HG03439 (cell line): ENCODE results near the gene TUT1.
"Not testable (repeated sequence)": the region's sequence is repeated elsewhere in the genome, so short reads cannot be mapped to it uniquely, and the experiment has no call there.

Experiments used
- ATAC-seq: cut with Tn5 transposase; IDR thresholded peaks from one replicate; pipeline ENCODE4 v1.9.1; 2021; ENCODE audit warnings: mild to moderate bottlenecking, moderate library complexity; ENCODE audit not compliant: unreplicated experiment

Gene TUT1

GRCh38 chr11:62578541-62578940 is 12.8 kb downstream of the TUT1 start:
- ATAC-seq: no peak

DNA sequence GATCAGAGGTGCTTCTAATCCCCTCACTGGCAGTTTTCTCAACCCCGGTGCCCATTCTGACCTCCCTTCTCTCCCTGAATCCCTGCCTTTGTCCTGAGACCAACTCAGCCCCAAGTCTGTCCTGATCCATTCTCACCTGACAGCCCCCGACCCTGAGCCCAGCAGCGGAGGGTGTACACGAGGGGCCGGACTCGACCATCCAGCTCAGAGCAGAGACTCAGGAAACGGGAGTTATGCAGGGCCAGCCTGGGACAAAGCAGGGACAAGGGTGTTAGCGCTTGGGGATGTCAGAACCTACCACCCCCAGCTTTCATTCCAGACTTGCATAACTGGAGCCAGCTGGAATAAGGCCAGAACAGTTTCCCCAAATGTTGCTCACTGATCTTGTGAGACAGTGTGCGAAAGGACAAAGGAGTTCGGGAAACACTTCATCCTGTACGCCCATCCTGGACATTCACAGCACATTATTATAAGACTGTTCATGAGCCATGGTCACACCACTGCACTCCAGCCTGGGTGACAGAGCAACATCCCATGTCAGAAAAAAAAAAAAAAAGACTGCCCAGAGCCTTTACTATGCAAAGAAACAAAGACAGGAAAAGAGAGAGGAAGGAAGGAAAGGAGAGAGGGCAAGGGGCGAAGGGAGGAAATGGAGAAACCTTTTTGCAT is 14.1 kb downstream of the TUT1 start:
- no peak for ATAC-seq

DNA sequence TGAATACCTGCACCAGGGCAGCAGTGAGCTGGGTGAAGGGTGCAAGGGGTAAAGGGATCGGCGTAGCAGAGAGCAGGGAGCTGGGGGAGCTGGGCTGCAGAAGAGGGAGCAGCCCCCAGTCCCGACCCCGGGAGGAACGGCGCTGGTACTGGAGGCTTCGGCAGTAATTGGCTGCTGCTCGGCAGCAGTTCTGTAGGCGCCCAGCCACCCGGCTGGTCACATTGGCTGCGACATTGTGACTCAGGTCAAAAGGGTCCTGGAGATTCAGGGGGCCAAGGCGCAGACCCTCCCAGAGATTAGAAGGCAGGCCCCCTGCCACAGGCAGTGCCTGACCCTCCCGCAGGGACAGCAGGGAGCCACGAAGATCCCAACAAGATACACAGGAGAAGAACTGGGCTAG is 15.5 kb downstream of the TUT1 start:
- ATAC-seq: no peak

DNA sequence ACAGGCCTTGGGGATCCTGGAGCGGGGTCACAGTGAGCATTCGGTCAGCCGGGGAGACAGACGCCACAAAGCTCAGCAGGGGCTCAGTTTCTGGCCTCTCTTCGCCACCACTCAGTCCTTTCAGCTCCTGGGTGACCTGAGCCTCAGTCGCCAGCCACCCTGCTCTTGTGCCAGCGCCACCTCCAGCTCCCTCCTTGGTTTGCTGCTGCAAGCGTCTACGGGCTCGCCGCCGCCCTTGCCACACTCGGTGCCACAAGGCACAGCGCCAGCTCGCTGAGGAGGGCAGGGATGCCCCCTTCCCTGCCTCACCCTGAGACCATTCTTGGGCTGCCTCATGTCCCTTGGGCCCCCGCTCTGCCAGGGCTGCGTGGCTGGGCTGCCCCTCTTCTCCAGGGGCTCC is 16.2 kb downstream of the TUT1 start:
- no peak for ATAC-seq

- peak; percentile 7 for ATAC-seq
Measured at GRCh38 chr11:62574363-62575071, 16.8 kb downstream of the TUT1 start.

DNA sequence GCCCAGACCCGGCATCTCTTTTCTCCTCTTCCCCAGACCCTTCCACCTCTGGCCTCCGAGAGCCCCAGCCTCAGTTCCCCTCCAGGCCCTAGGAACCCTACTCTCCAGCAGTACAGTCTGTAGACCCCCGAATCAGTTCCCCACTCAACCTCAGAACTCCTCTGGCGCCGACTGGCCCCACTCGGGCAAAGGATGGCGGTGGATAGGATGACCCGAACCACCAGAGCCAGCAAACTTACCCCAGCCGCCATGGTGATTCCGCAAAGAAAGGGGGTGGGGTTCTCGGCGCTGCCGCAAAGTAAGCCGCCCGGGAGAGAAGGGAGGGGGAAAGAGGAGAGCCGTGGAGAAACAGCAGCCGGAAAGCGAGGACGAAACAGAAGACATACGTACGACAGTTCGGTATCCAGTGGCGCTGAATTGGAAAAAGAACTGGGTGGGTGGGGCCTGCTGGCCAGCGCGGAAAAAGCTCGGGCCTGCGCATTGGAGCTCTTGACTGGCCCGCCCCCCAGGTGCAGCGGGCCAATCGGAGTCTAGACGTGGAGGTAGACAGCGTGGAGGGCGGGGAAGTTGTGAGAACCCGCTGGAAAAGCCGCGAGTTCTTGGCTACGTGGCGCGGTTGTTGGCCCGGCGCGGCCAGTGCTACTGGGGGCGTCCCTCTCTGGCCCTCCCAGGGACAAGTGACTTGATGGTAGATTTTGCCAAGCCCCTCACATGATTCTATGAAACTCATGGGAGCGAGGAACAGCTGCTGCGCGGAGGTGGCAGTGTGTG is 17.5 kb downstream of the TUT1 start, which contains the start of gene EEF1G:
Gene EEF1G, minus strand, starts transcription at position 300 of the 771 bp plus-strand sequence. Its CDS starts 49 bp downstream, at position 251.
- ATAC-seq: peak; percentile 86

- no peak for ATAC-seq
Measured at GRCh38 chr11:62573006-62573591, 18.2 kb downstream of the TUT1 start.

- no peak for ATAC-seq
Measured at GRCh38 chr11:62572431-62572830, 18.9 kb downstream of the TUT1 start.

- ATAC-seq: not testable (repeated sequence)
Measured at GRCh38 chr11:62571493-62571892, 19.8 kb downstream of the TUT1 start.

GRCh38 chr11:62570903-62571302 is 20.4 kb downstream of the TUT1 start:
- not testable (repeated sequence) for ATAC-seq

GRCh38 chr11:62569611-62570010 is 21.7 kb downstream of the TUT1 start:
- no peak for ATAC-seq

GRCh38 chr11:62567018-62567633 is 24.2 kb downstream of the TUT1 start:
- ATAC-seq: no peak

DNA sequence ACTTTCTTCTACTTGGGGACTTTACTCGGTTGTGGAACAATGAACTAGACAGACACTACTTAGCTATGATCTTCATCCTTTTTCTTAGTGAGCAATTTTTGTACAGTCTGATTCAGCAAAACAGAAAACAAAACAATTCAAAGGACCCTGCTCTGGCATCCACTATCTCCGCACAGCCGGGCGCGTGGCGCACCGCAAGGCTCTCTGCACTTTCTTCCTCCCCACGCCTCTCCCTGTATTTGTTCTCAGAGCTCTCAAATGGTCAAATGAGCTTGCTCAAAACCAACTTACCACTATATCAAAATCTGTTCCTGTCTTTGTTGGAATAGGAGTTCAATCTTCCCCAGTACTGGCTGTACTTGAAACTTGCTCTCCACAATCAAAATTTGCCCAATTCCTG is 25.1 kb downstream of the TUT1 start:
- ATAC-seq: no peak

- ATAC-seq: no peak
Measured at GRCh38 chr11:62565100-62565802, 26.1 kb downstream of the TUT1 start.

DNA sequence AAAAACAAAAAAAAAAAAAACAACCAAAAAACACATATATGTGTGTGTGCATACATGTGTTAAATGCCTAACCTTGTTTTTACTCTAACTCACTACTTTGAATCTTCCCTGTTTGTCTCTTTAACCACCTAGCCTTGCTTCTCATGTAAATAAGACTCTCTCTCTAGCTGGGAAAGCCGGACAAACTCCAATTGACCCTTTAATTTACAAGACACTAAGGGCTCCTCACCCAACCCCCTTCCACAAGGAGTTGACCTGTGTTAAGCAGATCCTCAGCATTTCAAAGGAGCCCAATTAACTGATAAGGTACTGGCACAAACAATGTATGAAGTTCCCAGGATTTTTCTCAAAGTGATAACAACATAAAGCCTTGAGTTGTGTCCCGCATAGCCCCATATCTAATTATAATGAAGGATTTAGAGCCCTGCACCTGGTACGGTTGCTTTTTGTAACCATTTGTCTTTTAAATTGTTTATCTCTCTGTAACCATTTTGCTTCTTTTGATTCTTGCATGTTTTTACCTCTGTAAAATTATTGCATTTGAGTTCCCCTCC is 29.6 kb downstream of the TUT1 start:
- not testable (repeated sequence) for ATAC-seq

GRCh38 chr11:62560566-62561103 is 30.7 kb downstream of the TUT1 start:
- ATAC-seq: no peak

DNA sequence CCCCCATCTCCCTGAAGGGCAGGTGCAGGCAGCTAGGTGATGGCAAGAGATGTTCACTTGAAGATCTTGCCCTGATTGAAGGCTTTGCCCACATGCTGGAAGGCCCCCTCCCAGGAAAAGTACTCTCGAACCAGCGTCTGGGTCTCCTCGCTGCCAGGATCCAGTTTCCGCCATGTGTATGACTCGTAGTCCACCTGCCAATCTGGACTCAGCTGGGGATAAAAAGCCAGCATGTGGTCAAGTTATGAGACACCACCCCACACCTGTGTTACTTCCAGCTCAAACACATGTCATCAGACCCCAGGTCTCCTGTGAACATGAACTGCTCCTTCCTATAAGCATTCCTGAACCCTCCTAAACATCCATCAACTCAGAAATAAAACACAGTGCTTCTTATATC is 31.7 kb downstream of the TUT1 start:
- not testable (repeated sequence) for ATAC-seq

DNA sequence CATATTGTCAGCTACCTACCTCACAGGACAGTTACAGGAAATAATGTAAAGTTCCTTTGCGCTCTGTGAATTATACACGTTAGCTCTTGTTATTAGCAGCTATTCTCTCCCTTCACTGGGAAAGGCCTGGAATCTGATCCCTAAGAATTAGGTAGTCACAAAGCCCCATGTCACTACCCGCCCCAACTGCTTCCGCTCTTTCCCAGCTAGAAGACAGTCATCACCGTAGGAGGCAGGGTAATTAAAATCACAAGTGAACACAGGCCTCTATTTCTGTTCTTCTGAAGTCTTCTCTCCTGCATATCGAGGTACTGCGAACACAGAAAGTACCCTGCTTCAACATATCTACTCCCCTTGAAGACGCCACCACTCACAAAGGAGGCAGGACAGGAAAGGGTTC is 32.1 kb downstream of the TUT1 start:
- ATAC-seq: no peak

DNA sequence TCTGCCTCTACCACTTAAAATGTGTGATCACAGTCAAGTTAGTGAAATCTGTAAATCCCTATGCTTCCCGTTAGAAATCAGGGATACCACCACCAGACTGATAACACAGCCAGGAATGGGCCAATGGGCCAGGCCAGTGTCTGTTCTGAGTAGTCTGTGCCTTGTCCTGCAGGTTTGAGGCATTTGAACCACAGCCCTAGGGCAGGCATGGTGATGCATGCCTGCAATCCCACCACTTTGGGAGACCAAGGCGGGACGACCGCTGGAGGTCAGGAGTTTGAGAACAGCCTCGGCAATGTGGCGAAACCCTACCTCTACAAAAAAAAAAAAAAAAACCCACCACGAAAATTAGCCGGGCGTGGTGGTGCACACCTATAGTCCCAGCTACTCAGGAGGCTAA is 32.7 kb downstream of the TUT1 start:
- no peak for ATAC-seq
